Fibroblast of villous mesenchyme (primary cell): ENCODE data around the gene GLT1D1. TPM values are rescaled to one million over a fixed set of nuclear protein-coding genes. Genes with fewer than 3 reads are reported as not detected.

Experiments
- DNase-seq: peaks from one replicate; pipeline ENCODE4 v3.0.0-alpha.2; 2010; ENCODE audit warnings: low read depth
- H3K4me3 ChIP-seq: 2 replicates; pipeline ENCODE4 v1.5.1; 2011; ENCODE audit warnings: low read depth, mild to moderate bottlenecking, low read length
- total RNA-seq: library from RNA; depleted of rRNA; stranded (reverse); fragments of >200 nt; gene quantifications from 2 replicates; pipeline ENCODE4 v1.2.3, GENCODE V29; 2012
- TF ChIP-seq, protein P1 (sequence below): IDR thresholded peaks from 2 replicates; pipeline ENCODE4 v1.5.1; 2012; ENCODE audit warnings: low read depth, mild to moderate bottlenecking, low read length; ENCODE audit not compliant: insufficient read depth

The GLT1D1 gene
- total RNA-seq, 1 donor = under 0.01 TPM

DNA sequence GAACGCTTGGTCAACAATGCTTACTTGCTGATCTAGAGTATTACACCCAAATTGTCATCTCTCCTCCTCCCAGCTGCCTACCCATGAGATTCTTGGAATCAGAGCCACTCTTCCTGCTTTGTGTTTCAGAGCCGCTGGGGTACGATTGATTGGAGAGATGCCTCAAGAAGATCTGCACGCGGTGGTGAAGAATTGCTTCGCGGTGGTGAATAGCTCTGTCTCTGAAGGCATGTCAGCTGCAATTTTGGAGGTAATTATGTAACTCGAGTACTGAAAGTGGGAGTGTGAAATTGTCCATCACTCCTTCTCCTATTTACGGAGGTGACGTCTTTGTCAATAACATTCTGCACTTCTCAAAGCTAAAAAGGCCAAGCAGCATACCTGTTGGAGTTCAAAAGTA lies 93.9 kb downstream of the GLT1D1 start:
- no peak overlapping the region for H3K4me3 ChIP-seq
- TF ChIP-seq, protein P1, sequence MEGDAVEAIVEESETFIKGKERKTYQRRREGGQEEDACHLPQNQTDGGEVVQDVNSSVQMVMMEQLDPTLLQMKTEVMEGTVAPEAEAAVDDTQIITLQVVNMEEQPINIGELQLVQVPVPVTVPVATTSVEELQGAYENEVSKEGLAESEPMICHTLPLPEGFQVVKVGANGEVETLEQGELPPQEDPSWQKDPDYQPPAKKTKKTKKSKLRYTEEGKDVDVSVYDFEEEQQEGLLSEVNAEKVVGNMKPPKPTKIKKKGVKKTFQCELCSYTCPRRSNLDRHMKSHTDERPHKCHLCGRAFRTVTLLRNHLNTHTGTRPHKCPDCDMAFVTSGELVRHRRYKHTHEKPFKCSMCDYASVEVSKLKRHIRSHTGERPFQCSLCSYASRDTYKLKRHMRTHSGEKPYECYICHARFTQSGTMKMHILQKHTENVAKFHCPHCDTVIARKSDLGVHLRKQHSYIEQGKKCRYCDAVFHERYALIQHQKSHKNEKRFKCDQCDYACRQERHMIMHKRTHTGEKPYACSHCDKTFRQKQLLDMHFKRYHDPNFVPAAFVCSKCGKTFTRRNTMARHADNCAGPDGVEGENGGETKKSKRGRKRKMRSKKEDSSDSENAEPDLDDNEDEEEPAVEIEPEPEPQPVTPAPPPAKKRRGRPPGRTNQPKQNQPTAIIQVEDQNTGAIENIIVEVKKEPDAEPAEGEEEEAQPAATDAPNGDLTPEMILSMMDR = no peak
- no peak for DNase-seq

DNA sequence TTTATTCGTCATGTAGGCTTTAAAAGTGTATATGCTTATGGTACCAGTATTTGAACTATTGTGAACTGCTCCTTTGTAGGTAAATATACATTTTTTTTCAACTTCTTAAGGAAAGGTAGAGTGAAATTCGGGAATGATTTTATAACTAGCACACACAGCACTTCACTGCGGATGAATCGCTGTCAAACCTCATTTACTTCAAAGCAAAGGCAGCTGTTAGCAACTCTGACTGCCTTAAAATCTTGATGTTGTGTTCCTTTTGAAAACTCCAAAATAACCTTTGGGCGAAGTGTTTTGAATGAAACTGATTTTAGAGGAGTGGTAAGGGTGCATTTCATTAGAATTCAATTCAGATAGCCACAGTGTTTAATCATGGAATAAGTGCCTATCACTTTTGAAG lies 95.8 kb downstream of the GLT1D1 start:
- no peak overlapping the region for H3K4me3 ChIP-seq
- TF ChIP-seq, protein P1 = no peak
- DNase-seq = no peak

DNA sequence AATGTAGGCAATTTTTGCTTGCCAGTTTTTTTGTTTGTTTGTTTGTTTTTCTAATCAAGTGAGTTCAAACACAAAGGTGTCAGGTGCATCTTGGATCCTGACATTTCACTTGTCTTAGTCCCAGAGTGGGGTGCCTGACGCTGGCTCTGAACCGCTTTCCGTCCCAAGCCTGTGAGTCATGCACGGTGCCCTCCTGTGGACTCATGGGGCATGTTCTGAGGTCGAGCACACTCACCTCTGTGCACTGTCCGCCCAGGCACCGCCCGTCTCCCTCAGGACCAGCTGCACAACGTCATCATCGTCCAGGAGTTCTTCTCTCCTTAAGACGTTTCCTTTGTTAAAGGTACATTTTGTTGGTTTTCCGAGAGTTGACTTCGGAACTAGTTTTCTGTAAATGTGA lies 98.2 kb downstream of the GLT1D1 start:
- TF ChIP-seq, protein P1 = no peak
- H3K4me3 ChIP-seq = no peak overlapping the region
- DNase-seq = no peak

DNA sequence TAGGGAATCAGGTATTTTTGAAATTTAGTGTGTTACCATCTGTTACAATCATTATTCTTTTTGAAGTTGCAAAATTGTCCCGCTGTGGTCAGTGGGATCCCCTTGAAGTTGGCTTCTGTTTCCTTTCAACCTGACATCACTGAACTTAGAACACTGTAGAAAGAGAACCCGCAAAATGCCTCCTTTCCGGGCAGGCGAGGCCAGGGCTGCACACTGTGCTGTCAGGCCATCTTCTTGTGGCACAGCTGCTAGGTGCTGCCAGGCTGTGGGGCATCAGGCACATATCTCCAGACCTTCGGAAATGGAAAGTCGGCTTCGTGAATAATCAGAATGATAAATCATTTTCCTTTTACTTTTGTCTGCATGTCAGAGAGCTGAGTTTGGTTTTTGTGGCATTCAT lies 103.5 kb downstream of the GLT1D1 start:
- no peak overlapping the region for H3K4me3 ChIP-seq
- TF ChIP-seq, protein P1 = no peak
- no peak for DNase-seq

DNA sequence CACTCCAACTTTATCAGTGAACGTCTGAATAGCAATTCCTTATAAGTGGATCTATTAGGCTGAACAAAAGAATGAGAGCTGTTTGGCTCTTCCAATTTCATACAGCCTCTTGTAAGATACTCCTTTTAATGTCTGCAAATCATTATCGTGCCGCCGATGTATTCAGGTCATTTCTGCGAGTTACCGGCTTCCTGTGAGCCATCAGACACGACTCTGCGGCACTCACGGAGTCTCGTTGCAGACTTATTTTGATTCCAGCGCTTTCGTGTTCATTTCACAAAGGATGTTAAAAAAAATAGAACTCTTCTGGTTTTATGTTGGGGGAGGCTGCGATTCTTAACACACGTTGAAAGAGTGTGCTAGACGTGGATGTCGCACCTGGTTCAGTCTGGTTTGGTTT lies 106.6 kb downstream of the GLT1D1 start:
- no peak overlapping the region for H3K4me3 ChIP-seq
- no peak for DNase-seq
- TF ChIP-seq, protein P1 = no peak

DNA sequence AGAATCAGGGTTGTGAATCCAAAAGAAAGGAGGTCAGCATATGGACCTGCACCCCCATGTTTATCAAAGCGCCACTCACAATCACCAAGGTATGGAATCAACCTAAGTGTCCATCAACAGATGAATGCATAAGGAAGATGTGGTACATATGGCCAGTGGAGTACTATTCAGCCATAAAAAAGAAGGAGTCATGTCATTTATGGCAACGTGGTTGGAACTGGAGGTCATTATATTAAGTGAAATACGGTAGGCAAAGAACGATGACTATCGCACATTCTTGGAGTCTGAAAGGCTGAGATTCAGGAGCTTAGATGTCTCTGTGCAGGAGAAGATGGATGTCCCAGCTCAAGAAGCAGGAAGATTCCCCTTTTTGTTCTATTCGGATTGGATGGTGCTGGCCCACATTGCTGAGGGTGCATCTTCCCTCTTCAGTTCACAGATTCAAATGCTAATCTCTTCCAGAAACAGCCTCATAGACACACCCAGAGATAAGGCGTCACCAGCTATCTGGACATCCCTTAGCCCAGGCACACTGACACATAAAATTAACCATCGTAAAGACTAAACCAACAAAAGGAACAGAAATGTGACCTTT lies 108.1 kb downstream of the GLT1D1 start:
- no peak overlapping the region for H3K4me3 ChIP-seq
- TF ChIP-seq, protein P1 = no peak
- DNase-seq = no peak

DNA sequence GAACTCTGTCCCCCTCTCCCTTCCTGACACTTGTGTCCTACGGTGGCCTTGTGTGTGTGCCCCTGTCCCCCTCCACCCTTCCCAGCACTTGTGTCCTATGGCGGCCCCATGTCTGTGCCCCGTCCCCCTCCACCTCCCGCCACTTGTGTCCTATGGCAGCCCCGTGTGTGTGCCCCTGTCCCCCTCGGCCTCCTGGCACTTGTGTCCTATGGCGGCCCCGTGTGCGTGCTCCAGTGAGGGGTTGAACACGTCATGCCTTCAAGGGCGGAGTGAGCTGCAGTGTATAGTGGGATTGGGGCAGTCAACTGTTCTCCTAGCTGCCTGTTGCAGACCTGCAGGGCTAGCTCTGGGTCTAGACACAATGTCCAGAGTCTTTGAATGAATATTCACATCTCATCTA lies 108.7 kb downstream of the GLT1D1 start:
- DNase-seq = no peak
- TF ChIP-seq, protein P1 = no peak
- no peak overlapping the region for H3K4me3 ChIP-seq
